SK-N-SH treated with all-trans-retinoic acid at 6 μM for 48 hours (cell line): ENCODE measurements around the gene VWC2L.

Experiments
- BACH2 ChIP-seq: fragments of 250-450 bp; sonication (Bioruptor Pico); IDR thresholded peaks from 2 replicates; pipeline ENCODE4 v1.9.0; 2021; ENCODE audit warnings: mild to moderate bottlenecking, borderline replicate concordance
- CREB5 ChIP-seq: fragments of 250-450 bp; sonication (Bioruptor Pico); IDR thresholded peaks from 2 replicates; pipeline ENCODE4 v1.5.1; 2020; ENCODE audit warnings: low read depth, mild to moderate bottlenecking, moderate library complexity
- ISL1 ChIP-seq: fragments of 250-450 bp; sonication (Bioruptor Pico); IDR thresholded peaks from 2 replicates; pipeline ENCODE4 v2.1.2; 2022; ENCODE audit warnings: mild to moderate bottlenecking, moderate library complexity
- PATZ1 ChIP-seq: fragments of 250-450 bp; sonication (Bioruptor Pico); IDR thresholded peaks from 2 replicates; pipeline ENCODE4 v1.8.0; 2020; ENCODE audit warnings: mild to moderate bottlenecking, moderate library complexity, borderline replicate concordance
- RARB ChIP-seq: fragments of 250-450 bp; sonication (Bioruptor Pico); IDR thresholded peaks from 2 replicates; pipeline ENCODE4 v1.8.0; 2021; ENCODE audit warnings: mild to moderate bottlenecking, moderate library complexity
- SNAI2 ChIP-seq: fragments of 250-450 bp; sonication (Bioruptor Pico); IDR thresholded peaks from 2 replicates; pipeline ENCODE4 v1.5.0; 2020; ENCODE audit warnings: mild to moderate bottlenecking, moderate library complexity
- TCF4 ChIP-seq: fragments of 250-450 bp; sonication (Bioruptor Pico); IDR thresholded peaks from 2 replicates; pipeline ENCODE4 v1.8.0; 2021; ENCODE audit warnings: mild to moderate bottlenecking, moderate library complexity, borderline replicate concordance
- ZFP30 ChIP-seq: fragments of 450-650 bp; formaldehyde crosslinking; IDR thresholded peaks from 2 replicates; pipeline ENCODE4 v1.5.0; 2022; ENCODE audit warnings: mild to moderate bottlenecking, moderate library complexity
- ZNF70 ChIP-seq: fragments of 450-650 bp; formaldehyde crosslinking; IDR thresholded peaks from 2 replicates; pipeline ENCODE4 v1.5.0; 2020; ENCODE audit warnings: mild to moderate bottlenecking, moderate library complexity
- ZNF8 ChIP-seq: fragments of 450-650 bp; formaldehyde crosslinking; IDR thresholded peaks from 2 replicates; pipeline ENCODE4 v1.5.0; 2020; ENCODE audit warnings: mild to moderate bottlenecking, moderate library complexity

GRCh38 chr2:214575465-214575864 lies 164.6 kb downstream of the VWC2L start:
- no peak for TF ChIP-seq ZNF8 (CRISPR knock-in tag)
- no peak for TF ChIP-seq CREB5 (CRISPR knock-in tag)
- TF ChIP-seq ISL1 (CRISPR knock-in tag), result no peak
- no peak for TF ChIP-seq TCF4 (CRISPR knock-in tag)
- no peak for TF ChIP-seq ZNF70 (CRISPR knock-in tag)
- no peak for TF ChIP-seq RARB (CRISPR knock-in tag)
- no peak for TF ChIP-seq BACH2
- TF ChIP-seq ZFP30 (CRISPR knock-in tag), result no peak
- no peak for TF ChIP-seq SNAI2 (CRISPR knock-in tag)
- TF ChIP-seq PATZ1, result no peak
